SK-N-SH treated with all-trans-retinoic acid at 6 μM for 48 hours (cell line): ENCODE data around the gene TXLNB.

ENCODE experiments used
- ARNTL ChIP-seq: fragments of 450-650 bp; formaldehyde crosslinking; IDR thresholded peaks from 2 replicates; pipeline ENCODE4 v1.5.0; 2020; ENCODE audit warnings: low read depth, mild to moderate bottlenecking, moderate library complexity, borderline replicate concordance
- PPARA ChIP-seq: fragments of 250-450 bp; sonication (Bioruptor Pico); IDR thresholded peaks from 2 replicates; pipeline ENCODE4 v1.5.0; 2020; ENCODE audit warnings: mild to moderate bottlenecking, borderline replicate concordance
- RARB ChIP-seq: fragments of 250-450 bp; sonication (Bioruptor Pico); IDR thresholded peaks from 2 replicates; pipeline ENCODE4 v1.8.0; 2021; ENCODE audit warnings: mild to moderate bottlenecking, moderate library complexity
- TSHZ2 ChIP-seq: fragments of 250-450 bp; sonication (Bioruptor Pico); IDR thresholded peaks from 2 replicates; pipeline ENCODE4 v1.5.0; 2020; ENCODE audit warnings: mild to moderate bottlenecking, moderate library complexity
- ZFP3 ChIP-seq: fragments of 250-450 bp; sonication (Bioruptor Pico); IDR thresholded peaks from 2 replicates; pipeline ENCODE4 v1.5.0; 2020; ENCODE audit warnings: mild to moderate bottlenecking, moderate library complexity
- ZNF70 ChIP-seq: fragments of 450-650 bp; formaldehyde crosslinking; IDR thresholded peaks from 2 replicates; pipeline ENCODE4 v1.5.0; 2020; ENCODE audit warnings: mild to moderate bottlenecking, moderate library complexity
- TF ChIP-seq, protein P1 (sequence below): fragments of 250-450 bp; sonication (Bioruptor Pico); IDR thresholded peaks from 2 replicates; pipeline ENCODE4 v1.8.0; 2020; ENCODE audit warnings: mild to moderate bottlenecking, moderate library complexity, borderline replicate concordance

DNA sequence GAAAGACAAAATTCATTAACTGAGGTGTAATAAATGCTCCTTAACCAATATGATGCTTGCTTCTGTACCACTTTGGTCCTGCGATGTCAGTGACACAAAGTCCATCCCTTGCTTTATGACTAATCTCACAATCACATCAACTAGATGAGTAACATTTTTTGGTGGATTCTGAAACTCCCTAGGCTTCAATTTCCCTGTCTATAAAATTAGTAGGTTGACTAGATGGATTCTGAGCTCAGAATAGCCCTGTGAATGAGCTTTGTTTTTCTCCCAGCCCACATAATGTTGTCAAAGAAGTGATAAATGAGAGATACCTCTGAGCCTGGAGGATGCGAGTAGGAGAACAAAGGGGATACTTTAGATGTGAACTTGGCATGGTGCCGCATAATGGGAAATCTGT, 9.1 kb downstream of the TXLNB start:
- TF ChIP-seq PPARA (CRISPR knock-in tag) (no peak), RARB (CRISPR knock-in tag) (no peak), ZNF70 (CRISPR knock-in tag) (no peak), ARNTL (CRISPR knock-in tag) (no peak), TSHZ2 (CRISPR knock-in tag) (no peak), ZFP3 (CRISPR knock-in tag) (no peak)
- TF ChIP-seq, protein P1, sequence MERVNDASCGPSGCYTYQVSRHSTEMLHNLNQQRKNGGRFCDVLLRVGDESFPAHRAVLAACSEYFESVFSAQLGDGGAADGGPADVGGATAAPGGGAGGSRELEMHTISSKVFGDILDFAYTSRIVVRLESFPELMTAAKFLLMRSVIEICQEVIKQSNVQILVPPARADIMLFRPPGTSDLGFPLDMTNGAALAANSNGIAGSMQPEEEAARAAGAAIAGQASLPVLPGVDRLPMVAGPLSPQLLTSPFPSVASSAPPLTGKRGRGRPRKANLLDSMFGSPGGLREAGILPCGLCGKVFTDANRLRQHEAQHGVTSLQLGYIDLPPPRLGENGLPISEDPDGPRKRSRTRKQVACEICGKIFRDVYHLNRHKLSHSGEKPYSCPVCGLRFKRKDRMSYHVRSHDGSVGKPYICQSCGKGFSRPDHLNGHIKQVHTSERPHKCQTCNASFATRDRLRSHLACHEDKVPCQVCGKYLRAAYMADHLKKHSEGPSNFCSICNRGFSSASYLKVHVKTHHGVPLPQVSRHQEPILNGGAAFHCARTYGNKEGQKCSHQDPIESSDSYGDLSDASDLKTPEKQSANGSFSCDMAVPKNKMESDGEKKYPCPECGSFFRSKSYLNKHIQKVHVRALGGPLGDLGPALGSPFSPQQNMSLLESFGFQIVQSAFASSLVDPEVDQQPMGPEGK (CRISPR knock-in tag): no peak
